Measurements from ENCODE around the gene IER5L.

GRCh38 chr9:129225815-129226214 lies 47.8 kb upstream of the IER5L start:
- no peak for TF ChIP-seq TRIM28 (IDR thresholded peaks at IDR 0.05; ENCODE audit: borderline replicate concordance, low read length)
- TF ChIP-seq ZSCAN30 (tag by site-specific recombination; IDR thresholded peaks at IDR 0.05): no peak
- TF ChIP-seq ZNF274 (IDR thresholded peaks at IDR 0.05; ENCODE audit: low read length): no peak
- TF ChIP-seq ZNF274 (tag by site-specific recombination; IDR thresholded peaks at IDR 0.05; ENCODE audit: borderline replicate concordance): no peak
- TF ChIP-seq CTCF (tag by site-specific recombination; IDR thresholded peaks at IDR 0.05): no peak
- TF ChIP-seq REST (tag by site-specific recombination; IDR thresholded peaks at IDR 0.05): no peak
- no peak for TF ChIP-seq PBX3 (CRISPR knock-in tag; IDR thresholded peaks at IDR 0.05)
- no peak for TF ChIP-seq PRDM10 (tag by site-specific recombination; IDR thresholded peaks at IDR 0.05)
